Keratinocyte (primary cell): ENCODE results near the gene TGFBR1.

Experiments used
- CTCF ChIP-seq, 3 experiments: IDR thresholded peaks in 1 of 3; conservative IDR thresholded peaks in 1 of 3; optimal IDR thresholded peaks in 1 of 3; 2 replicates in 2 of 3; 3 replicates in 1 of 3; pipeline versions ENCODE3 to v1.5.1; 2011; ENCODE audit warnings: low read length in 3 of 3, mild to moderate bottlenecking in 3 of 3, moderate library complexity in 2 of 3, control low read depth in 1 of 3, inconsistent platforms in 1 of 3; ENCODE audit not compliant: insufficient read depth in 2 of 3; ENCODE audit errors: extremely low read depth in 1 of 3
- EZH2 ChIP-seq: IDR thresholded peaks from one replicate; pipeline ENCODE4 v1.6.1; 2012; ENCODE audit warnings: inconsistent platforms, mild to moderate bottlenecking, low read length, moderate library complexity

- no peak for TF ChIP-seq CTCF (optimal IDR thresholded peaks at IDR 0.05 in 1 of 3, IDR thresholded peaks at IDR 0.05 in 1 of 3, conservative IDR thresholded peaks at IDR 0.05 in 1 of 3; ENCODE audit: extremely low read depth in 1 of 3, insufficient read depth in 2 of 3, low read length in 3 of 3)
- no peak for TF ChIP-seq EZH2
Measured at GRCh38 chr9:99189186-99189585, 84.3 kb downstream of the TGFBR1 start.
